Thyroid gland (tissue), 4 donors: ENCODE data around the gene CDHR3.

Source experiments
- CTCF ChIP-seq, 6 experiments: fragments of 200-600 bp in 3 of 6; fragments of 450-650 bp in 3 of 6; sonication (generic) in 3 of 6; IDR thresholded peaks; one replicate each; pipeline ENCODE4 v1.5.1; 2016 to 2019; ENCODE audit warnings: antibody characterized with exemption in 6 of 6, mild to moderate bottlenecking in 2 of 6, inconsistent platforms in 1 of 6, moderate library complexity in 1 of 6
- POLR2A ChIP-seq, 2 donors: fragments of 450-650 bp; IDR thresholded peaks; one replicate each; pipeline ENCODE4 v1.6.1; 2017; ENCODE audit warnings: antibody characterized with exemption in 2 of 2, mild to moderate bottlenecking in 2 of 2, moderate library complexity in 1 of 2

- no peak for TF ChIP-seq POLR2A (IDR thresholded peaks at IDR 0.05)
- no peak for TF ChIP-seq CTCF (IDR thresholded peaks at IDR 0.05)
These were observed 24.0 kb downstream of the CDHR3 start for GRCh38 chr7:105987046-105987445.
